Measurements from ENCODE around the gene TEX2.
"Not testable (repeated sequence)": the region's sequence is repeated elsewhere in the genome, so short reads cannot be mapped to it uniquely, and the experiment has no call there.

The TEX2 gene

DNA sequence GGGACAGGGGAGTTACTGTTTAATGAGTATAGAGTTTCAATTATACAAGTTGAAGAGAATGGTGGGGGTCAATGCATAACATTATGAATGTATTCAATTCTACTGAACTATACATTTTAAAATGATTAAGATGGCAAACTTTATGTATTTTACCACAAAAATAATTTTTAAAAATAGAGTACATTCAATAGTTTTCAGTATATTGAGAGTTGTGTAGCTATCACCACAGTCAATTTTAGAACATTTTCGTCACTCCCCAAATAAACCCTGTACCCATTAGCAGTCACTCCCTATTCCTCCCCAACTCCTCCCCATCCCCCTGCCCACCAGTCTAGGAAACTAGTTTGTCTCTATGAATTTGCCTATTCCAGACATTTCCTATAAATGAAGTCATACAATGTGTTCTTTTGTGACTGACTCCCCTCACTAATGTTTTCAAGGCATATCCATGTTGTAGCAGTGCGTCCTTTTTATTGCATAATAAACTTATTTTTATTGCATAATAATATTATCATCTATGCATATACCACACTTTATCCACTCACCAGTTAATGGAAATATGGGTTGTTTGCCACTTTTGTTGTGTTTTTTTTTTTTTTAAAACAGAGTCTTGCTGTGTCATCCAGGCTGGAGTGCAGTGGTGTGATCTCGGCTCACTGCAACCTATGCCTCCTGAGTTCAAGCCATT, 80.6 kb downstream of the TEX2 start:
- DNase-seq (ENCODE audit: low spot score), result peak; percentile 19

DNA sequence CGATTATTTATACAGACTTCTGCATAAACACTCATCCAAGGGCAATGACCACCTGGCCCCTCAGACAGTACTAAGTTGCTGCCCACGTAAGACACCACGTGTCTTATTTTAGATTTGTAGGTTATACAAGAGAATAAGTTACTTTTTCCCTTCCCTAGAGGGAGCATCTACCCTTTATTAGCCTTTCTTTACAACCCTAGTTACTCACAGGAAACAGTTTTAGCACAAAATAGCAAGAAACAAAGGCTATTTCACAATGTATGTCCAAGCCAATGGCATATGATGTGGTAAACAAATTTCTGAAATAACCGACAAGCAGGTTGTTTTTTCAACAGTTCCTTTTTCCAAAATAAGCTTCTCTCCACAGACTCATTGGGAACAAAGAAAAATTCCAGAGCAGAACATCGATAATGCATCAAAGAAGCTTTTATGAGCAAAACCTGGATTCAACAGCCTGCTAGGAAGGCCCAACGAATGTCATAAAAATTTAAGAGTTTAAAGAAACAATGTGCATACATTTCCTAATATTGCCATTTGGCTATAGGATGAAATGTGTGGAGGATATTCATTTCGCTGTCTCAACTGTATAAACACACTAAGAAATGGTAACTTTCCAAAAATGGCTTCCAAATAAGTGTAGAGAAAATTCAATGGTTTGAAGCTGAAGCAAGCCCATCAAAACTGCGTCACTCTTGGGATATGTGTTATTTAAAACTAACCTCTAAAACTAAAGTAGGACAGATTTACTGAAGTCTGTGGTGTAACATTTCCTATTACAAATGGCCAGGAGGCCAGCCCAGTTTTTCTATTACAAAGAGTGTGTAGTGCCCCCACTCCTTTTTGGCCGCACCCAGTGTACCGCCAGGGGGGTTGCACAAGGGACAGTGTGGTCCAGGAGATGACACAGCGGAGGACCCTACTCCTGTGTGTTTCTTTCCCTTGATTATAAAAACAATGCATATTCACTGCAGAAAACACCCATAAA, 82.7 kb downstream of the TEX2 start:
- DNase-seq (ENCODE audit: low spot score), result peak; percentile 15

DNA sequence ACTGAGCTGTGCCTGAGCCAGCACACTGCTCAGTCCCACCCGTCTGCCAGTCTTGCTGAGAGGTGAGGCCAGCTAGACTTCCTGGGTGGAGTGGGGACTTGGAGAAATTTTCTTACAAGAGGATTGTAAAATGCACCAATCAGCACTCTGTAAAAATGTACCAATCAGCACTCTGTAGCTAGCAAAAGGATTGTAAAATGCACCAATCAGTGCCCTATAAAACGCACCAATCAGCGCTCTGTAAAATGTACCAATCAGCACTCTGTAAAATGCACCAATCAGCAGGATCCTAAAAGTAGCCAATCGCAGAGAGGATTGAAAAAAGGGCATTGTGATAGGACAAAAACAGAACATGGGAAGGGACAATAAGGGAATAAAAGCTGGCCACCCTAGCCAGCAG, 84.0 kb downstream of the TEX2 start:
- peak; percentile 26 for DNase-seq (ENCODE audit: low spot score)

DNA sequence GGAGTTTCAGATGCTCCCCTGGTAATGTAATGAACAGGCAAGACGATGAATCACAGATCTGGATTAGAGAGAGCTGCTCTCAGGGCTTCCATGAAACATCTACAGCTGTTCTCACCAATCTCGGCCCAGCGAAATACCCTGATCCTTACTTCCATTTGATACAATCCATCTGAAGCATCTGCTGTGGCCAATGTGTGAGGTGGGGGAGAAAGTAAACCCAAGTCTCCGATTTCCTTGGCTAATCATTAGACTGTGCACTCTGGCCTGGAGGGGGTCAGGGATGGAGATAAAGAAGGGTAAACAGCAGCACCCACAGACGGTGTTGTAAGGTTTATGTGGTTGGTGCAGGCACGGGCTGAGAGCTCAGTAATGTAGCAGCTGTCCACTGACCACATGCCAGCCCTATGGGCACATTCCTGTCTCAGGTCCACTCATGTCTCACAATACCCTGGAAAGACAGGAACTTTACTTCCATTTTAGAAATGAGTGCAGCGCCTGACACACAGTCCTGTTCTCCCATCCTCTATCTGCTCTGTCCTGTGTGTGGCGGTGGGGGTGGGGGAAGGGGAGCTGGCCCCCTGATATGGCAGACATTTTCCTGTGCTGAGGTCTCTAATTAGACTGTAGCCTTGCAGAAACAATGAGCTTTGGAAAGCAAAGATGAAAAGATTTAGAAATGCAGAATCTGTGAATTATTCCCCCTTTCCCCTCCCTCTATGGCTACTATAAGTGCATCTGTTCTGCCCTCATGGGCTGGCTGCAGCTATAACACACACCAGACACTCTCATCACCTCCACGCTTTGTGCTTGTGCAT, 84.8 kb downstream of the TEX2 start:
- peak; percentile 39 for DNase-seq (ENCODE audit: low spot score)

DNA sequence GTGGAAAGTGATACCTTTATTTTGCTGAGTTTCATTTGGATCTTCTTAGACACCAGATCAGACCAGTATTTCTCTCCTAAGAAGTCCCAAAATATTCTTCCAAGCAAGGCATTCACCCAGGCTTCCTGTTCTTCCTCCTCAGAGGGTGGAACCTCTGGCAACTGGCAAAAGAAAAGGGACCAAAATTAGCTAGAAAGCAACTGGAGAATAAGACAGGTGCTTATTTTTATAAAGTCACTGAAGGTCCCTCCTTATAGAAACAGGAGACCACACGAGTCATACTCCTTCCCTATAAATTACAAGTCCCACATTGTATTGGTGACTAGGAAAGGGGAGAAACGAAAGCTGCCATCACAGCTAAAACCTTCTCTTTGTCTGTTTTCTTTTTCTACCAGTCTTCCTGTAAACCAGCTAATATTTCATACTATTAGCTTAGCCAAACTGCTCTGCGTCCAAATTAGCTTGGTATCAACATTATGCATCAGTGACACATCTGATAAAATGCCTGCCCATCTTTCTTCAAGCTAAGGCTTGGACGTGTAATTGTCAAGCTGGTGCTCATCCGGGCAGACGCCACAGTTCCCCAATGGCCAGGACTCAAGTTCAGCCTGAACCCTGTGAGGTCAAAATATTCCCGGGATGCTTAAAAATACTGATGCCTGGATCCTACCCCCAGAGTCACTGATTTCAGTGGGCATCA, 85.6 kb downstream of the TEX2 start:
- peak; percentile 29 for DNase-seq (ENCODE audit: low spot score)

DNA sequence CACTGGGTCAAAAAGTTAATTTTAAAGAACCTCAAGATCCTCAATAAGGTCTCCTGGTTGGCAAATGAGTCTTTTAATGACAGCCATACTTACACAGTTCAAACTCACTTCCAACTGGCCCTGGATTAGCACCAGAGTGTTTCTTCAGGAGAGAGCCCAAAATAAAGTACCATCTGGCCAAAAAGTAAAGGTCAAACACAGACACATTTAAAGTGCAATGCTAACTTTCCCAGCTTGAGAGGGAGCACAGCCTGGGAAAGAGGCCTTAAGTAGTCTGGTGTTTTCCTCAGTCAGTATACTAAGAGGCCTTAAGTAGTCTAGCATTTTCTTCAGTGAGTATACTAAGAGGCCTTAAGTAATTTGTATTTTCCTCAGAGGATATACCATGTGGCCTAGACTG, 86.5 kb downstream of the TEX2 start:
- peak; percentile 9 for DNase-seq (ENCODE audit: low spot score)

DNA sequence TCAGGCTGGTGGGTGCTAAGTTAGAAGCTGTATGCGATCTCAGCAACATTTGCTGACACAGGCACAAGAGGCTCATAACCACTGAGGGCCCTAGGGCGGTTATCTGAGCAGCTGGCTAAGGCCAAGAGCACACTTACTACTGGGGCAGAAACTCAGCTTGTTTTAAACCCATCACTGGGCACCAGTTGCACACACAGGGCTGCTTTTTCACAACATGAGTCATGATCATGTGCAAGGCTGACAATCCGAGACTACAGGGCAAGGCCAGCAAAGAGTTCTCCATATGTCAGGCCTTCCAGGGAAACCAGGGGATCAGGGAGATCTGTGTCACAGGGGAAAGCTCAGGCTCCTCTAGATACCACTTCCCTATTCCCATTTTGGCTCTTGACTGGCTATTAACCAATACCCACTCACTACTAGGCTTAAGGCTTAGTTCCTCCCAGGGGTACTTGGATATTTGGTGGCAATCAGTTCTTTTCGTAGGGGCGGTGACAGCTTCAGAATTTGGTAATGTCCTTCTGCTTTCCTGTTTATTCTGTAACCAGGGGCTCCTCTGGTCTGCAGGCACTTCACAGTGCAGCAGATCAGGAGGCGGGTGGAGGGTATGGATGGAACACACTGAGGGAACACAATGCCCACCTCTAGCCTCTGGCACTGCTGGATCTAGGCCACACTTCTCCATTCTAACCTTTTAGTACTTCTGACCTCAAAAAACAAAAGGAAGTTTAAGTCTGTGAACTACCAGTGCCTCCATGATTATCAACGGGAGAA, 88.2 kb downstream of the TEX2 start:
- peak; percentile 19 for DNase-seq (ENCODE audit: low spot score)

DNA sequence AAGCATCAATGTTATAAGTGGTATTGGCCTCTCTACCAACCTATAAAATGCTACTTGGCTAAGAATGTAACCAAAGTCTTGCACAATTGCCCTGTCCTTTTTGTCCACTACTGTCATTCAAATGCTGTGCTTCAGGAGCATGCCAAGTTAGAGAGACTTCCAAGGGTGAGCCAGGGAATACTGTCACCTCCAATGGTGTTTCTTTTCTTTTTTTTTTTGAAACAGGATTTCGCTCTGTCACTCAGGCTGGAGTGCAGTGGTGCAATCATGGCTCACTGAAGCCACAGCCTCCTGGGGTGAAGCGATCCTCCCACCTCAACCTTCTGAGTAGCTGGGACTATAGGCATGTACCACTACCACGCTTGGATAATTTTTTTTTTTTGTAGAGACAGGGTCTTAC, 89.4 kb downstream of the TEX2 start:
- no peak for DNase-seq (ENCODE audit: low spot score)

DNA sequence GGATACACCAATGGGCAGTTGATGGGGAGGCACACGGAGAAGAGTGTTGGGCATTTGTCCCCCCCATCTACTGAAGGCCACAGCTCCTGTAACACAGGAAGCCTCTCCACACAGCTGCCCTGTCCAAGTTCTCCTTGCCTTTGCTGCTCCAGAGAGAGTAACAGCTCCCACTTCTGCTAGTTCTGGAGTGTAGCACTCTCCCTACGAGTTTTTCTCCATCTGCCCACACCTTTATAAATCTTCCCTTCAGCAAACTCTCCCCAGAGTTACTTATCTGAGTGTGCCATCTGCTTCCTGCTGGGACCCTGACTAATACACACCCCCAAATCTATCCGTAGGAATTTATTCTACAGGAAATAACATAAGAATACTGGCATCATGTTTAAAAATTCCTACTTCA, 90.5 kb downstream of the TEX2 start:
- DNase-seq (ENCODE audit: low spot score), result no peak

DNA sequence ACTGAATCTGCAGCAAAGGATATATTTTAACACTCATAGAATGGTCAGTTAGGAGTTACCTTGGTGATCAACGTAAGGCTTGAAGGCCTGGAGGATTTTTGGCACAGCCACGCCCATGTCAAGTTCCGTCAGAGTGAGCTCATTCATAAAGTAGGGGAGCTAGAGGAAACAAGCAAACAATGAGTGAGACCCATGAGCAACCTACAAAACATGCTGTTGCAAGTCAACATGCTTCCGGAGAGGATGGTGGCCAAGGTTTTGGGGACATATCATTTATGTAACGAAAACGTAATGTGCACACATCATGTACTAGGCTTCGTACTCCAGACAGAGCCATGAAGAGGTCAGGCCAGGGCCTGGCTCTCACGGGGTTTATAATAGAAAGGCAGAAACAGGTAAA, 92.0 kb downstream of the TEX2 start:
- DNase-seq (ENCODE audit: low spot score), result no peak

DNA sequence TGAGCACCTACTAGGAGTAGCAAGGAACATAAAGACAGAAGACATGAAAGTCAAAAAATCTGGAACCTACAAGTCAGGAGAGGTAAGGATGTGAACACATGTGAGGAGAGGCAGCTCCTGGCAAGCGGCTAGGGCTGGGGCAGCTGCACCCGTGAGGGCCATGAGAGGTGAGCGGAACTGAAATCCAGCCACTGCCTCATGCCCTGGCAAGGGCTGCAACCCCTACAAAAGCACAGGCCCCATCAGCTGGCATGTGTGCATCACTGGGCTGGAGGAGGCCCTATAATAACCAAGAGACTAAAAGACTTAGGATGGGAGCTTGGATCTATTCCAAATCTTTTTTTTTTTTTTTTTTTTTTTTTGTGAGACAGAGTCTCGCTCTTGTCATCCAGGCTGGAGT, 92.8 kb downstream of the TEX2 start:
- no peak for DNase-seq (ENCODE audit: low spot score)

DNA sequence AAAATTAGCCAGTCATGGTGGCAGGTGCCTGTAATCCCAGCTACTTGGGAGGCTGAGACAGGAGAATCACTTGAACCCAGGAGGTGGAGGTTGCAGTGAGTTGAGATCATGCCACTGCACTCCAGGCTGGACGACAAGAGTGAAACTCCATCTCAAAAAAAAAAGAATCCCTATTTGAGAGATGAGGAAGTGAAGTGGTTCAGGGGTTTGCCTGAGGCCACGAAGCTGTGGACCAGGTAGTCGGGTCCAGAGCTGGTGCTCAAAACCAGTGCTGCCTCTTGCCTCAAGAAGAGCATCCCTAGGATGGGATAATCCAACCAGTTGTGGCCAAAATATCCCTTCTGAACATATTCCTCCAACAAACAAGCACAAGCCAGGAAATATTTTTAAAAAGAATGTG, 95.4 kb downstream of the TEX2 start:
- DNase-seq (ENCODE audit: low spot score), result not testable (repeated sequence)

DNA sequence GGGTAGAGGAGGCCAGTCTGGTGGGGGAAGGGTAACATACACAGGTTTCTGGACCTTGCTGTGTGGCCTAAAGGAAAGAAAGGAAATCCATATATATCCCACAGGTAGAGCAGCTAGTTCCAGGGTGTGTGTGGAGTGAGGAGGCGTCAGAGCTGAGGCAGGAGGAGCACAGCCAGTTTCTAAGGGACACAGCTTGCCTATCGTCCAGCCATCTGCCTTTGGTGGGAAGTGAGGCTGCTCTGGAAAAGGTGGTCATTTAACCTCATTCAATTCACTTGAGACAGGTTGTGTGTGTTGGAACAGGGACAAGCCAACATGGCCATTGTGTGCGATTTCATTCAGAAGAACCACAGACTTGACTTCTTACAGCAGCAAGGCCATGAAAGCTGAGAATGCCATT, 96.2 kb downstream of the TEX2 start:
- no peak for DNase-seq (ENCODE audit: low spot score)

DNA sequence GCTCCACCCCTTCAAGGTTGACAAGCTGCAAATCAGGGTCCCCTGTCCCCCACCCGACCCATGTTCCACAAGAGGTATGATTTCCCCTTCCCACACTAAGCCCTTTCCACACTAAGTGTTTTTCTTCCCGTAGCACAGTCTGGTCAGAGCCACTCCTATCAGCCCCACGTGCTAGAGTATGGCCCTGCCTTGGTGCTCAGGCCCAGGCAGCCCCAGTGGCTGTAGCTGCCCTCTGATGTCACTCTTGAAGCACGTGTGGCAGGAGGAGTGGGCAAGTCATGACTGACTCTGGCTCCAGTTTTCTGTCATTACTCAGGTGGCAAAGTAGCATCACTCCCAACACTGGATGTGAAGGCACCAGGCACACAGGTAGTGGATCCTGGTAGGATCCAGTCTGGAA, 97.7 kb downstream of the TEX2 start:
- DNase-seq (ENCODE audit: low spot score), result no peak

DNA sequence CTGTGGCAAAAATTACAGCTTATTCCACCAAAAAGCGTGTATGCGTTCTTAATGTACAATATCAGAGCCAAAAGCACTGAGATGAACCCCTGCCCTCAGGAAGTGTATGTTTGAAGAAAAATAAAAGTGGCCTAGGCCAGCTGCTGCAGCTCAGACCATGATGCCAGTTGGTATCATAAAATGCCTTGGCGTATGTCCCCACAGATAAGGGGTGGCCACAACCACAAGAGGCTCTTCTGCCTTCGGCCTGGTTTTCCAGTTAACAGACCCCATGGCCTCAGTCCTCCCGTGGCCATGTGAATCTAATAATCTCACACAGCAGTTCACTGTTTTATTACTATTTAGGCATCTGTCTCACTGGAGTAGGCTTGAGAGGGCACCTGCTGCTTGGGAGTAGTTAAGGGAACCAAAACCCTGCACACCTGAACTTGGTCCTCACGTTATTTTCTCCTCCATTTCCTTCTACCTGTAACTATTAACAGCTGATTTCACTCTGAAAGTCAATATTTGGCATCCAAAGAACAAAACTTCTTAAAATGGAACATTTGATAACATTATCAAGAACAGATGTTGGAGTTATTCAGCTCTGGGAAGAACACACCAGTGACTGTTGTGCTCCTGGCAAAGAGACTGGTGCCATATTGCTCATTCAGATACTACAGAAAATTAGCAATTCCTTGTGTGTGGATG, 98.3 kb downstream of the TEX2 start:
- no peak for DNase-seq (ENCODE audit: low spot score)

DNA sequence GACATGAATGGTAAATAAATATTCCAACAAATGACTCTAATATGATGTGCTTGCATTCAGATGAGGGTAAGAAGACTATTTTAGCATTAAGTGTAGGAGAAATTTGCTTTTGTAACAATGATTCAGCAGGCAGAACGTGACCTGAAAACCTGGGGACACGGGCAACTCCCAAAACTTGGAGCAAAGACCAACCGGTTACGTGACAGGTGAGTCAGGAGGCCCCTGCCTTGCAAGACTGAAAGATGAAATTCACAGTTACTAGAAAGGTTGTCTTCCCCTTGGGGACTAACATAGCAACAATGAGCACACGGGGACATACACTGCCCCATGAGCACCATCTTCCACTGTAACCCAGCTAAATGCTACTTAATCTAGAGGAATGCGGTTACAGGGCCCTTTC, 99.6 kb downstream of the TEX2 start:
- no peak for DNase-seq (ENCODE audit: low spot score)

DNA sequence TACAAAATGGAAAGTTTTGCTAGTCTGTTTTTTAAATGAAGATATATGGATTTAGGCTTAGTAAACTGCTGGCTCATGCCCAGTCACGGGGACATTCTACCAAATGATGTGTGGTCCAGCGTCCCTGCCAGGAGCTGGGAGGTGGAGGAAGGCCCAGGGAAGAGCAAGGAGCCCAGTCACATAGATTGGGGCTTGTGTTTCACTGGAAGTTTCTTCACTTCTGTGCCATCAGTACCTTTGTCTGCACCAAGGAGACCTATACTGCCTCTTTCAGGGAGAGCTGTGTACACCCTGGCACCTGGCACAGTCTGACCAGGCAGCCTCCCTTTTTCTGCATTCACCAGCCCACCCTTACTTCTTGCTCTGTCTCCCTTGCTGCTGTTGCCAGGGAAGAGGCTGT, 100.5 kb downstream of the TEX2 start:
- DNase-seq (ENCODE audit: low spot score), result no peak

DNA sequence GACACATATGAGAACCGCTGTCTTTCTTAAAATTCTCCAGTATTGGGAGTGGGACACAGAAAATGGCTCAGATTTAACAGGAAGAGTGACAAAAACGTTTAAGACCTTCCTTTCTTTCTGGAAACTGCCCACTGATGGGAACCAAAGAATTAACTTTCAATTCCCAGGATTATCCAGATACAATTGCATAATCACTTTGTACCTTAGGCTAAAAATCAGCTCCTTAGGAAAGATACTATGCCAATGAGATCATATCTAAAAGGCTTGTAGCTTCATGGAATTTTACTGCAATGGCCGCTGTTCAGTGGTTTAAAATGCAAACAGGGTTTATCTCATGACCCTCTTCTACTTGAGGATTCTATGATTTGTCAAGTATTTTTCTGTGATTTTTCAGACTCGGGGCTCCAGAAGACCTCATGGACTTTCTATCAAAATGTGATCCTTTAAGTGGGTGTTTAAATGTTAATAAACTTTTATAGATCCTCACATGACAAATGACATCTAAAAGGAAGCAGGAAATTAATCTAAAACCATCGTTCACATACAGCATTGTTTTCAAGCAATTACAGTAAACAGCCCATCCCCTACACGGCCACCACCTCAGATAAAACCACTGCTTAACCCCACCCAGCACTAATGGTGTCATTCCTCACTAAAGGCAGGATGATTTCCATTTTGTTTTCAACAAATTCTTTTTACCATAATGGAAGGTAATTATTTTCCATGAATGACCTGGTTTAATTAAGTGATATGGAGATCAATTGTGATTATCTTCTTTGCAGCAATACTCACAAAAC, 101.5 kb downstream of the TEX2 start:
- no peak for DNase-seq (ENCODE audit: low spot score)

DNA sequence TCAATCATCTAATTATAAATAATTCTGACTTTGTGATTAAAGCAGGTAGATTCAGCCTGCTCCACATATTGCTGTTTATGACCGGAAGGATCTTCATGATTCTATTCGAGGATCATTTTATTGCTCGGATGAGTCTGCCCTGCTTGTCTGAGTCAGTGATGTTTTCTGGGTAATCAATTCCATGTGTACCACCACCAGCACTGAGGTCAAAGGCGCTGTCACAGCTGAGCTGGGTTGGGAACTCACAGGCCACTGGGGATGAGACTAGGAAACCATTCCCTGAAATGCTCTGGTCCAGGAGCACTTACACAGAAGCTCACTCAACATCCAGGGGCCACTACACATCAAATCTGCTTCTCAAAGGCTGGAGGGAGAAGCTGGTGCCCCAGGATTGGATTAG, 102.7 kb downstream of the TEX2 start:
- no peak for DNase-seq (ENCODE audit: low spot score)

All from ecto neural progenitor cell (in vitro differentiated cells).